Activated effector memory CD4-positive, alpha-beta T cell treated with Interleukin-2 at 50 U/mL for 16 hours (primary cell): ENCODE measurements around the gene NAPG.
"Not testable (repeated sequence)": the region's sequence is repeated elsewhere in the genome, so short reads cannot be mapped to it uniquely, and the experiment has no call there.

Source experiments
- DNase-seq: peaks from one replicate; pipeline ENCODE4 v3.0.0-alpha.2; 2020

The NAPG gene

DNA sequence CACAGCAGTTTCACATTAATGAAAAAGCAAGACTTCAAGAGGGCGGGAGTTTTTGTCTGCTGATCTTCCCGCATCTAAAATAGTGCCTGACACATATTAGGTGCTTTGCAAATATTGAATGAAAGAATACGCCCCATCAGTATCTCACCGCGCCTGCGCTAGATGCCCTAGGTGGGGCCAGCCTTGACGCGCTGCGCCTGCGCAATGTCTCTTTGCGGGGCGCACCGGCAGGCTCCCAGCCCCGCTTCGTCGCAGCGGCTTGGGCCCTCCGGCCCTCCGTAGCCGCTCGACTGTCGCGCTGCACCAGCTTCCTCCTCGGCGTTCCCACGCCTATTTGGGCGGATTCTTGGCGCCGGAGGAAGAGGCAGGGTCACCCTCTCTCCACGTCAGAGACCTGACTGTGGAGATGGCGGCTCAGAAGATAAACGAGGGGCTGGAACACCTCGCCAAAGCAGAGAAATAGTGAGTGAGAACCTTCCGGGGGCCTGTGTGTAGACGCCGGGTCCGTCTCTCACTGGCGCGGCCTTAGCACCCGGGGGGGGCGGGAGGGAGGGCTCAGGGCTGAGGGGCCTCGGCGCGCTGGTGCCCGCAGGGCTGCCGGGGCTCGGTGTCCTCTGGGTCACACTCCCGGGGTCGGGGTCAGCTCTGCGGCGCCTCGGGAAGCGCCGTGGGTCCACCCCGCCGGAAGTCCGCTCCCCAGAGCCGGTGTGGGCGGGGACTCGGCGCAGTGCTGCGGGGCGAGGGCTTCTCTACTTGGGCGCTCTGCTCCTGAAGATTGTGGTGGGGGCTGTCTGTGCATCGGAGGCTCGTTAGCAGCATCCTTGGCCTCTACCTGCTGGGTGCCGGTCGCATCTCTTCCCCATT, at the start of gene NAPG:
Gene NAPG (plus strand): TSS at position 331 of the 864 bp plus-strand sequence. CDS start 76 bp downstream, at position 407.
- DNase-seq: peak; percentile 86

DNA sequence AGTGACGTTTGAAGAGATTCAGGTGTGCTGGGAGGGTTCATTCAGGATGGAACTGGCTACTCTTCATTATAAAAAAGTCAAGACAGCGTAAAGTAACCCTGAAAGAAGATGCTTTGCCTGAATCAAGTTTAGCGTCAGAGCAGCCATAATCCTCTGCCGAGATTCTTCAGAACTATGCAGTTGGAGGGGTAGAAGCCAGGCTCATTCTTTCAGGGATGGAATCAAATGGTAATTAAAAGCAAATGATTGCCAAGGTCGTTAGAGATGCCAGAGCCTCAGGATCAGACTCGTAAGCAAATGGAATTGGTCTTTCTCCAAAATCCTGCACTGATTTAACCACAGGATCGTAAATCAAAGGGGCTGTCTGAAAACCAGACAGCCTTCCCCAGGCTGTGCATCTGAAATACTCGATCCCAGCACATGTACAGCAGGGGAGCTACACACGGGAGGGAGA, 49.5 kb upstream of the NAPG start:
- no peak for DNase-seq

DNA sequence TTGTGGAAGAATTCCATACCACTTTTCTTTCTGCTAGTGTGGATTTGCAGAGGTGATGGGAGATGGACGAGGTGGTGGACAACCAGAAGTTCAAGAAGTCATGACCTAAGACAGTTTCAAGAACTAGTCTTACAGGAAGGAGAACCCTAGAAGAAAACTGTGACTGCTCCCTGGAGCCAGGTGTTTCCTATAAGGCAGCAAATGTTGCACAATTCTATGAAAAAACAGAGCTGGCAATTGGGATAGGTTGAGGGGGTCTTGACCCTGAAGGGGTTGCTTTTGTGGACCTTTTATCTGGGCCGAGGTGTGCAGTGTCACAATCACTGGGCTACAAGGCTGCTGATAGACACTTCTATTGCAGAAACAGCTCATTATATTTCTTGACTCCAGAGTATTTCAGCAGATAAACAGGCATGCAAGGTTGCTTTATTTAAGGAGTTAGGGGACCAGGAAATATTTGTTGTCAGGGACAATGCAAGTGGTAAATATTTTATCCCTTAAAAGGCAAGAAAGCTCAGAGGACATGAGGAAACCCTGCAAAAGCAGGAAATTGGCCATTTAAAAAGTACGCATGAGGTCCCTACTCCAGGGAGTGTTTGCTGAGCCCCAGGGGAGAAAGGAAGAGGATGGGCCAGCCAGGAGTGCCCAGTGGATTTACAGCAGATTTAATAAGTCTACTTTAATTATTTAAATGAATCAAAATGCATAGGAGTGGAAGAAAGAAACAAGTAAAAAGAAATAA, 48.5 kb upstream of the NAPG start:
- DNase-seq: no peak

- DNase-seq: no peak
These were observed 48.0 kb upstream of the NAPG start for GRCh38 chr18:10477863-10478260.

GRCh38 chr18:10481831-10482230, 44.0 kb upstream of the NAPG start:
- no peak for DNase-seq

DNA sequence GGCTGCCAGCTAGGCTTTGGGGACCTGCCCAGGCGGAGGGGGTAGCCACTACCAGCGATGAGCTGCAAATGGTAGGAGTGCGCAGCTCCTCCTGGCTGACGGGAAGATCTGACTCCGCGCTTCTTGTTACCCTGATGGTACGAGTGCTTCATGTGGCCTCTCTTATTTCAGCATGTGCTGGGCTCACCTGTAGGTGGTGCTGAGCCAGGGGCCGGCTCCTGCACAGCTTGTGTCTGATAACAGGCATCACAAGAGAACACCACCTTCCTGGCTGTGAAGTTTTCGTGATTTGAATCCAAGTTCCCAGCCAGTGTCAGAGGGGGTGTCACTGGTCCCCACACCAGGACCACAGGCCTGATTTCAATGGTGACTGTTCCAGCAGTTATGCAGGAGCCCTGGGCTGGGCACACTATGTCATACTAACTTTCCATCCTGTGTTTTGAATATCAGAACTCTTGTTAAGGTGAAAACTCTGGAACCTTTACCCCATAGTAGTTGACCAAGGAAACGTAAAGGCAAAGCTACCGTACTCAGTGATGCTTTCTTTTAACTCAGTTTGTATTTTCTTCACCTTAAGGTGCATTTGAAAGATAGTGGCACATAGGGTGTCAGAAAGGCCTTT, 43.4 kb upstream of the NAPG start:
- no peak for DNase-seq

GRCh38 chr18:10482985-10483949, 42.6 kb upstream of the NAPG start:
- no peak for DNase-seq

DNA sequence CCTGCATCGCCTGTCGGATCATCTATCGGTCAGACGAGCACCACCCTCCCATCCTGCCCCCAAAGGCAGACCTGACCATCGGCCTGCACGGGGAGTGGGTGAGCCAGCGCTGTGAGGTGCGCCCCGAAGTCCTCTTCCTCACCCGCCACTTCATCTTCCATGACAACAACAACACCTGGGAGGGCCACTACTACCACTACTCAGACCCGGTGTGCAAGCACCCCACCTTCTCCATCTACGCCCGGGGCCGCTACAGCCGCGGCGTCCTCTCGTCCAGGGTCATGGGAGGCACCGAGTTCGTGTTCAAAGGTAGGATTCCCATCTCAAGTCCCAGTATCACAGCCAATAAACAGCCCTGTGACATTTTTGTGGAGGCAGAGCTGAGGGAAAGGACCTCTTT, 40.4 kb upstream of the NAPG start:
- no peak for DNase-seq

GRCh38 chr18:10486362-10486761, 39.5 kb upstream of the NAPG start:
- DNase-seq: no peak

DNA sequence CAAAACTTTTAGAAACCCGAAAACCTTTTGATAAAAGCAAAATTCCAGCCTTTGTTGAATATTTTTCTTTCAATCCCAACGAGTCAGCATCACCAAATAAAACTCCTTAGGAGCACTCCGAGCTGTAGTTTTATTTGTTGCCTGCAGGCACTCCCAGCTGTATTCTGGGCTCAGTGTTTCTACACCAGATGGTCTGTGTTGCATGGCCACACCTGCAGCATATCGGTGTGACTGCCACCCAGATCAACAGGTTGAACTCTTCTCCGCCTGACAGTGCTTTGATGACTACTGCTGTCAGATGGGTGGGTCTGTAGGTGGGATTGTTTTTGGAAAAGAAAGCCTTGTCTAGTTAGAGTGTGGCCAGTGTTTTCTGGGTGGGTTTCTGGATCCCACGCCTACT, 38.7 kb upstream of the NAPG start:
- DNase-seq: no peak

- DNase-seq: no peak
These were observed 37.8 kb upstream of the NAPG start for GRCh38 chr18:10488017-10488416.

- peak; percentile 16 for DNase-seq
These were observed 35.2 kb upstream of the NAPG start for GRCh38 chr18:10490401-10491165.

DNA sequence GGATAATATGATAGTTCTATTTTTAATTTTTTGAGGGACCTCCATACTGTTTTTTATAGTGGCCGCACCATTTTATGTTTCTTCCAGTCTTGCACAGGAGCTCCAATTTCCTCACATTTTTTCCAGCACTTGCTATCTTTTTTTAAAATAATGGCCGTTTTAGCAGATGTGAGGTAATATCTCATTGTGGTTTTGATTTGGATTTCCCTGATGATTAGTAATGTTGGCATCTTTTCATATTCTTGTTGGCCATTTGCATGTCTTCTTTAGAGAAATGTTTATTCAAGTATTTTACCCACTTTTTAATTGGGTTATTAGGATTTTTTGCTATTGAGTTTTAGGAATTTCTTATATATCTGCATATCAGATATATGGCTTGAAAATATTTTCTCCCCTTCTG, 29.9 kb upstream of the NAPG start:
- no peak for DNase-seq

DNA sequence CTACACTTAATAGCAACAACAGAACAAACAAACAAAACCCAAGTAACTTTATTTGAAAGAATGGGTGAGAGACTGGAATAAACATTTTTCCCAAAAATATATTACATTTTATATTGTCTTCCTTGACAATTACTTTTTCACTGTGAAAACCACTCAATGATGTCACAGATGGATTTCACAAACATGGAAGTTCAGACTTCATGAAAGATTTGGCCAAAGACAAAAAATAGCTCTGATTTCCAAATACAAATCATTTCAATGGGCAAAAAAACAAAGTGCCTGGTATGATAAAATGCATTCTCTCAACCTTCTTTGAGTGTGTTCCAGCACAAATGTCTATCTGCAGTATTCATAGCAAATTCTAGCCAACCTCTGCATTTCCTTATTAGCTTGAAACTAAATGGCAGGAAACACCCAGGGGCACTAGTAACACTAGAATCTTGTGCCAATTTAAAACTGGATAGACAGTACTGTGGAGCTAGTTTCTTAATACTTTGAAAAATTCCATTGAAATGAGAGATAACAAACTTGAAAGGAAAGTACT, 28.5 kb upstream of the NAPG start:
- DNase-seq: no peak

DNA sequence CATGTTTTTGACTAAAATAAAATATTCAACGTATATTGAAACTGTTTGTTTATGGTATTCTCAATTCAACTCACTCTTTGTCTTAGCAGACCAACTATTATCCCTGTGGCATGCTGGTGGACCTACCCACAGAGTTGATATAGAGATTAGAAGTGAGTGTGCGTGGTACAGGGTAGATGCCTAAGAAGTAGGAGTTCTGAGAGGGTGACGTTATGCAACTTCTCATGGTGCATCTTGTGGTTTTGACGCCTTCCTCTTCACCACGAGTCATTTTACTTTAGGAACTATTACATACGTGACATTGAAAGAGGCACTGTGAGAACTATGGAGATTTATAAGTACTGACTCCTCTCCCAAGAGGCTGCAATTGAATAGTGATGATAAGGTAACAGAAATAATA, 26.6 kb upstream of the NAPG start:
- no peak for DNase-seq

GRCh38 chr18:10500038-10500437, 25.8 kb upstream of the NAPG start:
- no peak for DNase-seq

DNA sequence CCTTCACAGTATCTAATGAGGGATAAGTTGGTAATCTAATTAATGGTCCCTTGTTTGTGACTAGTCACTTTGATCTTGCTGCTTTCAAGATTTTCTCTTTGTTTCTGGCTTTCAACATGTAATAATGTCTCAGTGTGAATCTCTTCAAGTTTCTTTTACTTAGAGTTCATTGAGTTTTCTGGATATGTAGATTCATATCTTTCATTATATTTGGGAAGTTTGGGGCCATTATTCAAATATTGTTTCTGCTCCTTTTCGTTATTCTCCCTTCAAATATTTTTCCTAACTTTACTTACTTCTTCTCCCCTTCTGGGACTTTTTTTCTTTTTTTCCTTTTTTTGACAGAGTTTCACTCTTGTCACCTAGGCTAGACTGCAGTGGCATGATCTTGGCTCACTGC, 21.1 kb upstream of the NAPG start:
- DNase-seq: no peak

- DNase-seq: not testable (repeated sequence)
These were observed 19.9 kb upstream of the NAPG start for GRCh38 chr18:10505892-10506291.

- DNase-seq: no peak
These were observed 17.2 kb upstream of the NAPG start for GRCh38 chr18:10508591-10508990.

DNA sequence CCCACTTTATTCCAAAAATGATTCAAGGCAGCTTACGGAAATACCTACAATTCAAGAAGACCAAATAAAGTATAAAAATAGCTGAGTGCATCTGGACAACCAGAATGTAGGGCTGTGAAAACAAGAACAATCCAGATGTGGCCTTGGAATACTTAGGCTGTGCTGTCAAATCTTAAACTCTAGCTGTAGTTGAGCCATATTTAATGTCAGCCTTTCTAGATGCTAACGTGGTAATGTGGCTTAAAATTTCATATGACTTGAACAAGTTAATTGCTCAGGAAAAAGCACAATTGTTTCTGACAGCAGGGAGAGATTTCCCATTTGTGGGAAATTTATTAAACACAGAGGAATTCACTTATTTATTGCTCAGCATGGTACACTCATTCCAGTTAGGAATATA, 14.6 kb upstream of the NAPG start:
- DNase-seq: no peak

- no peak for DNase-seq
These were observed 11.7 kb upstream of the NAPG start for GRCh38 chr18:10514082-10514481.
